DND-41 (cell line): ENCODE results near the gene RXRB.

ENCODE experiments used
- ATAC-seq: fragments of 200-7000 bp; cut with Tn5 transposase; 3 replicates; pipeline ENCODE4 v1.9.1; 2021; ENCODE audit warnings: low read depth; ENCODE audit not compliant: insufficient read depth
- DNase-seq: peaks from one replicate; pipeline ENCODE4 v3.0.0-alpha.2; 2020
- H2AFZ ChIP-seq: 2 replicates; pipeline ENCODE4 v1.6.0; 2012; ENCODE audit warnings: low read depth, low read length
- H3K27ac ChIP-seq: 2 replicates; pipeline ENCODE4 v1.5.1; 2012; ENCODE audit warnings: low read length, inconsistent platforms
- H3K27me3 ChIP-seq: fragments of 200-600 bp; sonication (generic); 2 replicates; pipeline ENCODE4 v1.6.0; 2012; ENCODE audit warnings: low read length, mild to moderate bottlenecking, inconsistent platforms; ENCODE audit not compliant: insufficient read depth, poor library complexity
- H3K36me3 ChIP-seq: 2 replicates; pipeline ENCODE4 v1.5.1; 2012; ENCODE audit warnings: low read length, inconsistent platforms; ENCODE audit not compliant: insufficient read depth
- H3K4me1 ChIP-seq: 2 replicates; pipeline ENCODE4 v1.5.1; 2012; ENCODE audit warnings: mild to moderate bottlenecking, low read length; ENCODE audit not compliant: insufficient read depth
- H3K4me2 ChIP-seq: 2 replicates; pipeline ENCODE4 v1.6.0; 2012; ENCODE audit warnings: mild to moderate bottlenecking, moderate library complexity, low read length, inconsistent platforms; ENCODE audit not compliant: insufficient read depth
- H3K4me3 ChIP-seq, 2 experiments: fragments of 200-600 bp in 1 of 2; shearing (Covaris generic) in 1 of 2; 2 replicates each; pipeline ENCODE4 v1.5.1; 2012 to 2016; ENCODE audit warnings: inconsistent platforms in 2 of 2, low read length in 2 of 2, mild to moderate bottlenecking in 2 of 2, low read depth in 1 of 2, moderate library complexity in 1 of 2
- H3K79me2 ChIP-seq: 2 replicates; pipeline ENCODE4 v1.6.0; 2012; ENCODE audit warnings: low read length, inconsistent platforms; ENCODE audit not compliant: insufficient read depth
- H3K9ac ChIP-seq: 2 replicates; pipeline ENCODE4 v1.6.0; 2012; ENCODE audit warnings: low read depth, mild to moderate bottlenecking, inconsistent platforms, low read length, moderate library complexity
- H3K9me3 ChIP-seq: 2 replicates; pipeline ENCODE4 v1.5.1; 2012; ENCODE audit warnings: low read length, moderate library complexity, mild to moderate bottlenecking, inconsistent platforms; ENCODE audit not compliant: insufficient read depth, severe bottlenecking
- H4K20me1 ChIP-seq: 2 replicates; pipeline ENCODE4 v1.6.0; 2012; ENCODE audit warnings: low read length; ENCODE audit not compliant: insufficient read depth
- EZH2 ChIP-seq: IDR thresholded peaks from 3 replicates; pipeline ENCODE4 v1.6.1; 2012; ENCODE audit warnings: borderline replicate concordance, low read depth, mild to moderate bottlenecking, moderate library complexity, low read length, inconsistent platforms; ENCODE audit not compliant: severe bottlenecking
- TF ChIP-seq, protein P1 (sequence below): IDR thresholded peaks from 2 replicates; pipeline ENCODE4 v1.5.1; 2012; ENCODE audit warnings: borderline replicate concordance, low read length, moderate library complexity, mild to moderate bottlenecking; ENCODE audit not compliant: poor library complexity, severe bottlenecking; ENCODE audit errors: extremely low read depth

RXRB gene

DNA sequence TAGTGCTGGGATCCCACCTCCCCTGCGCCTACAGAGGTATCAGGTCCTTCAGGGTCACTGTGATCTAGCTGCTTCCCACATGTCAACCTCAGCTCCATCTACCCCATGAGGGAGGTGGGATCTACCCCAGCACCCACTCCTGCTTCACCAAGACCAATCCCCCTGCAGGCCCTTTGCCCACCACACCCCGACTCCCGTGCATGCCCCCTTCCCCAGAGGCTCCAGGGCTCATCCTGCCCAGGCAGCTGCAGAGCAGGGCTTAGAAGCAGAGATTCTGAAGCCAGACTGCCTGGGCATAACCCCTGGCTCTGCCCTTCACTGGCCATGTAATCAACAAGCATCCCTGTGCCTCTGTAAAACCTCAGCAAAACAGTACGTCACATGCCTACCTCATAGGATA lies 25.7 kb downstream of the RXRB start:
- no peaks in the 10 kb centered on the region for H3K79me2 ChIP-seq
- H2AFZ ChIP-seq = no peak overlapping the region
- H3K4me1 ChIP-seq = no peaks in the 10 kb centered on the region
- no peak for TF ChIP-seq EZH2
- TF ChIP-seq, protein P1, sequence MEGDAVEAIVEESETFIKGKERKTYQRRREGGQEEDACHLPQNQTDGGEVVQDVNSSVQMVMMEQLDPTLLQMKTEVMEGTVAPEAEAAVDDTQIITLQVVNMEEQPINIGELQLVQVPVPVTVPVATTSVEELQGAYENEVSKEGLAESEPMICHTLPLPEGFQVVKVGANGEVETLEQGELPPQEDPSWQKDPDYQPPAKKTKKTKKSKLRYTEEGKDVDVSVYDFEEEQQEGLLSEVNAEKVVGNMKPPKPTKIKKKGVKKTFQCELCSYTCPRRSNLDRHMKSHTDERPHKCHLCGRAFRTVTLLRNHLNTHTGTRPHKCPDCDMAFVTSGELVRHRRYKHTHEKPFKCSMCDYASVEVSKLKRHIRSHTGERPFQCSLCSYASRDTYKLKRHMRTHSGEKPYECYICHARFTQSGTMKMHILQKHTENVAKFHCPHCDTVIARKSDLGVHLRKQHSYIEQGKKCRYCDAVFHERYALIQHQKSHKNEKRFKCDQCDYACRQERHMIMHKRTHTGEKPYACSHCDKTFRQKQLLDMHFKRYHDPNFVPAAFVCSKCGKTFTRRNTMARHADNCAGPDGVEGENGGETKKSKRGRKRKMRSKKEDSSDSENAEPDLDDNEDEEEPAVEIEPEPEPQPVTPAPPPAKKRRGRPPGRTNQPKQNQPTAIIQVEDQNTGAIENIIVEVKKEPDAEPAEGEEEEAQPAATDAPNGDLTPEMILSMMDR = no peak
- H3K36me3 ChIP-seq = no peaks in the 10 kb centered on the region
- no peak overlapping the region for H3K27ac ChIP-seq
- H3K4me2 ChIP-seq = no peak overlapping the region
- no peak overlapping the region for H3K4me3 ChIP-seq
- H3K9ac ChIP-seq = no peak overlapping the region
- no peaks in the 10 kb centered on the region for H3K9me3 ChIP-seq
- ATAC-seq = no peak
- no peaks in the 10 kb centered on the region for H3K27me3 ChIP-seq
- H4K20me1 ChIP-seq = no peaks in the 10 kb centered on the region
- DNase-seq = no peak

DNA sequence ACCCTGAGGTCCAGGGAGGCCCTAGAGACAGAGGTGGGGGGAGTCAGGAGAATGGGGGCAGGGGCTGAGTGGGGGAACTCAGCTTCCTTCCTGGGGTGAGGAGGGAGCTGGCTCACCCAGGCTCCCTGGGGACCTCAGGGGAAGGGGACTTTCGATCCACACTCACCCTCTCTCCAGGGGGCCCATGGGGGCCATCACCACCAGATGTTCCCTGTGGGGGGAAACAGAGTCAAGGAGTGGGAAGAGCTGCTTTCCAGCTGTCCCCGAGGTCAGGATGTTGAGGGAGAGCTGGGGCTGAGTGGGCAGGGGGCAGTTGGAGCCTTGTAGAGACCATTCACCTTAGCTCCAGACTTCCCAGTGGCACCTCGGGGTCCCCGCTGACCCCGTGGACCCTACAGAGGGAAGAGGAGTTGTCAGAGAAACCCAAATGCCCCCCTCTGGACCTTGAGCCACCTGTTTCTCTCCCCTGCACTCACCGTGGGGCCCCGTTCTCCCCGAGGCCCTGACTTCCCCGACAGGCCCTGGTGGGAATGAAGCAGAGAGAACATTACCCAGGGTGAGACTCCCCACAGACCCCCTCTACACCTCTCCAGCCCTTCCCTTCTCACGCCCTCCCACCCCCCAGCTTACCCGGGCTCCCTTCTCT lies 26.8 kb downstream of the RXRB start:
- no peak overlapping the region for H3K4me2 ChIP-seq
- no peaks in the 10 kb centered on the region for H3K9me3 ChIP-seq
- H3K4me3 ChIP-seq = no peak overlapping the region
- no peaks in the 10 kb centered on the region for H4K20me1 ChIP-seq
- ATAC-seq = no peak
- TF ChIP-seq EZH2 = no peak
- TF ChIP-seq, protein P1 = no peak
- no peaks in the 10 kb centered on the region for H3K27me3 ChIP-seq
- no peaks in the 10 kb centered on the region for H3K4me1 ChIP-seq
- no peak overlapping the region for H3K9ac ChIP-seq
- DNase-seq = no peak
- no peak overlapping the region for H2AFZ ChIP-seq
- H3K27ac ChIP-seq = no peak overlapping the region
- H3K36me3 ChIP-seq = no peaks in the 10 kb centered on the region
- no peaks in the 10 kb centered on the region for H3K79me2 ChIP-seq

DNA sequence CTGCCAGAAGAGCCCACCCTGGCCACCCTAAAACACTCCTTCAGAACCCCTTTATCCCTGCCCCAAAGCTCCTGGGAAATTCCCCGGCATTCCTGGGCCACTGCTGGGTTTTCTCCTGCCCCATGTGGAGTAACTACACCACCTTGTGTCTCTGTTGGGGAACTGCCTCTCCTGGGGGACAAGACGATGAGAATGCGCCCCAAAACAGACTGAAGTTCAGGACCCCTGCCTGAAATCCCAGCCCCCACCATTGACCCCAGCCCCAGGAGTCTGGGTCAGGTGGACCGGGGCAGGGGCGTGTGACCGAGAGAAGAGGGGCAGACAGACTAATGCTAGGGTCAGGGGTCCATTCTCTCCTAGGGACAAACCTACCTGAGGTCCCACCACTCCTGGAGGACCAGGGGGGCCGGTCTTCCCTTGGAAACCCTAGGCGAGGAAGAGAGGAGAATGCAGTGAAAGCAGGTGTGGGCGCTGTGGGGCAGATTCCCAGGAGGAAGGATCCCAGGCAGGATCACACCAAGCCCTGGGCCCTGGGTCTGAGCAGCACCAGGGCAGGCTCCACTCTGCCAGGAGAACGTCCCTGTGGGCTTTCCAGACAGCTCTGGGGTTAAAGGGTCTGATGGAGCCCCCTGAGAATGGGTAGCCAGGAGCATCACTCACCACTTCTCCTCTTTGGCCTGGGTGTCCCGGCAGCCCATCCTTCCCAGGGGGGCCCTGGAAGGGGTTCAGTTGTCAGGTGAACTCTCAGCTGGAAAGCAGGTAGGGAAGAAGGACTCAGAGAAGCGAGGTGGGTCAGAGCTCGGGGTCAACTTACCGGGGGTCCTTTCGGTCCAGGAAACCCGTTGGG lies 27.6 kb downstream of the RXRB start:
- DNase-seq = no peak
- no peak overlapping the region for H3K4me2 ChIP-seq

More for the DNA sequence above, 27.6 kb downstream of the RXRB start:
- no peak overlapping the region for H2AFZ ChIP-seq
- H4K20me1 ChIP-seq = no peaks in the 10 kb centered on the region
- H3K27me3 ChIP-seq = no peaks in the 10 kb centered on the region
- no peaks in the 10 kb centered on the region for H3K36me3 ChIP-seq
- no peaks in the 10 kb centered on the region for H3K9me3 ChIP-seq
- no peak for TF ChIP-seq EZH2
- TF ChIP-seq, protein P1 = peak; percentile 57
- H3K4me1 ChIP-seq = no peaks in the 10 kb centered on the region
- H3K9ac ChIP-seq = no peak overlapping the region
- H3K4me3 ChIP-seq = no peak overlapping the region
- no peak for ATAC-seq
- no peaks in the 10 kb centered on the region for H3K79me2 ChIP-seq
- no peak overlapping the region for H3K27ac ChIP-seq
